Uterus (tissue), 4 donors: ENCODE measurements around the gene PPCDC. TPM values are rescaled to one million over a fixed set of nuclear protein-coding genes. Genes with fewer than 3 reads are reported as not detected.

ENCODE experiments used
- DNase-seq, 2 donors: peaks; one replicate each; pipeline ENCODE4 v3.0.0-alpha.2; 2019 to 2020
- H3K27ac ChIP-seq, 2 donors: fragments of 200-600 bp; sonication (generic); 1 replicate in 1 of 2; 2 replicates in 1 of 2; pipeline ENCODE4 v1.5.1; 2016 to 2018
- H3K27me3 ChIP-seq, 2 donors: fragments of 200-600 bp; sonication (generic); one replicate each; pipeline ENCODE4 v1.5.1; 2018 to 2019; ENCODE audit warnings: control low read depth in 1 of 2
- H3K36me3 ChIP-seq, 2 donors: fragments of 200-600 bp; sonication (generic); one replicate each; pipeline ENCODE4 v1.5.1; 2019; ENCODE audit warnings: control low read depth in 1 of 2
- H3K4me1 ChIP-seq, 2 donors: fragments of 200-600 bp; sonication (generic); one replicate each; pipeline ENCODE4 v1.5.1; 2018 to 2019; ENCODE audit warnings: control low read depth in 1 of 2
- H3K4me3 ChIP-seq, 2 donors: fragments of 200-600 bp; sonication (generic); 1 replicate in 1 of 2; 2 replicates in 1 of 2; pipeline ENCODE4 v1.5.1; 2018 to 2019; ENCODE audit warnings: mild to moderate bottlenecking in 1 of 2
- H3K9me3 ChIP-seq, 2 donors: fragments of 200-600 bp; sonication (generic); one replicate each; pipeline ENCODE4 v1.5.1; 2019; ENCODE audit warnings: control low read depth in 1 of 2
- POLR2A ChIP-seq, 2 donors: fragments of 450-650 bp; IDR thresholded peaks; one replicate each; pipeline ENCODE4 v1.6.1; 2016; ENCODE audit warnings: antibody characterized with exemption in 2 of 2, mild to moderate bottlenecking in 1 of 2, moderate library complexity in 1 of 2
- intact Hi-C: fragments of 100-400 bp; cut with DNase I; formaldehyde crosslinking; loops from one replicate; pipeline ENCODE4 v1.15.1; 2023; ENCODE audit warnings: low total_unique reads
- total RNA-seq, 4 donors: library from RNA; depleted of rRNA in 3 of 4; stranded (reverse); fragments of >200 nt in 3 of 4; gene quantifications; one replicate each; pipeline versions ENCODE4 v1.1.0 to v1.2.4, GENCODE V29; 2014 to 2023
- TF ChIP-seq, protein P1 (sequence below), 4 experiments: fragments of 200-600 bp in 2 of 4; fragments of 450-650 bp in 2 of 4; sonication (generic) in 2 of 4; IDR thresholded peaks; one replicate each; pipeline ENCODE4 v1.5.1; 2016 to 2019; ENCODE audit warnings: antibody characterized with exemption in 4 of 4, mild to moderate bottlenecking in 2 of 4, moderate library complexity in 1 of 4
- donor health status: DM: yes; HTN: yes; CAD: no.

PPCDC gene
- total RNA-seq, 4 donors from 2014 or later, result 1.2 to 22.8 (median 6.9) TPM

DNA sequence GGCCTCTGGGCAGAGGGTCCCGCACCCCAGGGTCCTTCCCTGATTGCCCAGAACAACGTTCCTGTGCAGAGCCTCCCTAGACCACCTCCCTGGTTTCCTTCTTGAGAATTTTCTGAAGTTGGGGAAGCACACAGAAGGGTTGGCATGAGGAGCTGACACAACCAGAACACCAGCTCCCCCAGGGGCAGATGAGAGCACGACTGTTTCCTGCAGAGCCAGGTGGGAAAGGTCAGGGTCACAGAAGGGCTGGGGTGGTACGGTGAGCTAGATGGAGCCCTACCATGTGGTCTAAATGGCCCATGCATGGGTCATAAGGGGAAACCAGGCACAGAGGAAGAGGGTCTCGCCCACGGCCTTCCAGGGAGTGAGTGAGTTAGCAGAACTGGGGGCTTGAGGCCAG, 10.4 kb downstream of the PPCDC start:
- Histone ChIP-seq H3K36me3 (no peaks in the 10 kb centered on the region), H3K27ac (no peak overlapping the region), H3K4me3 (no peak overlapping the region), H3K4me1 (peaks cover 0 to 5% of the 10 kb centered on the region in 2 donors), H3K9me3 (no peaks in the 10 kb centered on the region), H3K27me3 (no peaks in the 10 kb centered on the region)
- no peak for TF ChIP-seq POLR2A (IDR thresholded peaks at IDR 0.05)
- TF ChIP-seq, protein P1, sequence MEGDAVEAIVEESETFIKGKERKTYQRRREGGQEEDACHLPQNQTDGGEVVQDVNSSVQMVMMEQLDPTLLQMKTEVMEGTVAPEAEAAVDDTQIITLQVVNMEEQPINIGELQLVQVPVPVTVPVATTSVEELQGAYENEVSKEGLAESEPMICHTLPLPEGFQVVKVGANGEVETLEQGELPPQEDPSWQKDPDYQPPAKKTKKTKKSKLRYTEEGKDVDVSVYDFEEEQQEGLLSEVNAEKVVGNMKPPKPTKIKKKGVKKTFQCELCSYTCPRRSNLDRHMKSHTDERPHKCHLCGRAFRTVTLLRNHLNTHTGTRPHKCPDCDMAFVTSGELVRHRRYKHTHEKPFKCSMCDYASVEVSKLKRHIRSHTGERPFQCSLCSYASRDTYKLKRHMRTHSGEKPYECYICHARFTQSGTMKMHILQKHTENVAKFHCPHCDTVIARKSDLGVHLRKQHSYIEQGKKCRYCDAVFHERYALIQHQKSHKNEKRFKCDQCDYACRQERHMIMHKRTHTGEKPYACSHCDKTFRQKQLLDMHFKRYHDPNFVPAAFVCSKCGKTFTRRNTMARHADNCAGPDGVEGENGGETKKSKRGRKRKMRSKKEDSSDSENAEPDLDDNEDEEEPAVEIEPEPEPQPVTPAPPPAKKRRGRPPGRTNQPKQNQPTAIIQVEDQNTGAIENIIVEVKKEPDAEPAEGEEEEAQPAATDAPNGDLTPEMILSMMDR (IDR thresholded peaks at IDR 0.05), result no peak
- DNase-seq, result no peak
- intact Hi-C loops, result no loop called here

DNA sequence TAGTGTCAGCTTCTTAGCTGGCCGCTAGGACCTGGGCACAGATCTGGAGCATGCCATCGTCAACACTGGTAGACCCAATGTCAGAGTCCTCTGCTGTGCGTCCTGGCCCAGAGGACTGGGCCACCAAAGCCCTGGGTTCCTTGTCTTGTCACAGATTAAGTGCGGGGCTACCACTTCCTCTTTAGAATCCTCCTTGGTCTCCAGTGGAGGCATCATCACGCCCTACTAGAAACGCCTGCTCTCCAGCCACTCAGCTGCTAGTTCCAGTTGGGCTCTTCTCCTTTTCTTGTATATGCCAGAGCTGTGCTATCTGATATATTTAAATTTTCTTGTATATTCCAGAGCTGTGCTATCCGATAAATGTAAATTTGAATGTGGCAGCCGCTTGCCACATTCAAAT, 11.2 kb downstream of the PPCDC start:
- intact Hi-C loops, result no loop called here
- peaks cover 0 to 3% of the 10 kb centered on the region in 2 donors for H3K4me1 ChIP-seq
- DNase-seq, result no peak
- TF ChIP-seq, protein P1 (IDR thresholded peaks at IDR 0.05), result no peak
- no peak for TF ChIP-seq POLR2A (IDR thresholded peaks at IDR 0.05)
- no peak overlapping the region for H3K27ac ChIP-seq
- no peak overlapping the region for H3K4me3 ChIP-seq
- H3K27me3 ChIP-seq, result no peaks in the 10 kb centered on the region
- no peaks in the 10 kb centered on the region for H3K9me3 ChIP-seq
- no peaks in the 10 kb centered on the region for H3K36me3 ChIP-seq

DNA sequence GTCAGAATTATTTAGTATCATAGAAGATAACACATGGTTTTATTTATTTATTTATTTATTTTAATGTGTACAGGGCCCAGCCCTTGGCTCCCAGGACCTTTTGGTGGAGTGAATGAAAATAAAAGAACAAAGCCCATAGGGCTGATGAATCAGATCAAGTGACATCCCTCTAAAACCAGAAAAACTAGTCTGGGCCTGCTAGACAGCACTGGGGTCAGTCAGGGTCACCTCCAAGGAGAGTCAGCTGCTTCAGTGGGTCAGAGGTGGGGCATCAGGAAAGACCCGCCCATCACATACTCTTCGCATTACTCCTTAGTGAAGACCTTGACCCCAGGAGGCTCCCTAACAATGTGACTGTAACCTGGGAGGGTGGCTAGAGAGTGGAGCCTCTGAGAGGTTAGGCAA, 12.8 kb downstream of the PPCDC start:
- Histone ChIP-seq H3K4me1 (no peaks in the 10 kb centered on the region), H3K36me3 (no peaks in the 10 kb centered on the region), H3K9me3 (no peaks in the 10 kb centered on the region), H3K4me3 (no peak overlapping the region), H3K27me3 (no peaks in the 10 kb centered on the region), H3K27ac (no peak overlapping the region)
- TF ChIP-seq, protein P1 (IDR thresholded peaks at IDR 0.05), result no peak
- TF ChIP-seq POLR2A (IDR thresholded peaks at IDR 0.05), result no peak
- DNase-seq, result no peak
- intact Hi-C loops, result no loop called here

DNA sequence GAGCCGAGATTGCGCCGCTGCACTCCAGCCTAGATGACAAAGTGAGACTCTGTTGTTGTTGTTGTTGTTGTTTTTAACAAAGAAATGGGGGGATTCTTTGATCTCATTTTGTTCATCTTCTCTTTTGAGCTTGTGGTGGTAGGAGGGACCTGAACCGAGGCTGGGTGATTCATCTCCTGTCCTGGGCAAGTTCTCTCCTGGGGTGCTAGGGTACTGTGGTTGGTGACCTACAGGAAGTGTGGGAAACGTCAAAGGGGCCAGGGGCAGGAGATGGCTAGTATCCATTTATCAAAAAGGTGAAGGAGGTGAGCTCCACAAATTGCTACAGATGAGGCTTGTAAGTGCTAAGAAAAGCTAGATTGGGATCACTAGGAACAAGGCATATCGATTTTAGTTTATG, 14.3 kb downstream of the PPCDC start:
- H3K36me3 ChIP-seq, result no peaks in the 10 kb centered on the region
- H3K27me3 ChIP-seq, result no peaks in the 10 kb centered on the region
- no peak overlapping the region for H3K27ac ChIP-seq
- TF ChIP-seq POLR2A (IDR thresholded peaks at IDR 0.05), result no peak
- TF ChIP-seq, protein P1 (IDR thresholded peaks at IDR 0.05), result no peak
- DNase-seq, result no peak
- H3K4me3 ChIP-seq, result no peak overlapping the region
- no peaks in the 10 kb centered on the region for H3K9me3 ChIP-seq
- no peaks in the 10 kb centered on the region for H3K4me1 ChIP-seq
- intact Hi-C loops, result no loop called here

DNA sequence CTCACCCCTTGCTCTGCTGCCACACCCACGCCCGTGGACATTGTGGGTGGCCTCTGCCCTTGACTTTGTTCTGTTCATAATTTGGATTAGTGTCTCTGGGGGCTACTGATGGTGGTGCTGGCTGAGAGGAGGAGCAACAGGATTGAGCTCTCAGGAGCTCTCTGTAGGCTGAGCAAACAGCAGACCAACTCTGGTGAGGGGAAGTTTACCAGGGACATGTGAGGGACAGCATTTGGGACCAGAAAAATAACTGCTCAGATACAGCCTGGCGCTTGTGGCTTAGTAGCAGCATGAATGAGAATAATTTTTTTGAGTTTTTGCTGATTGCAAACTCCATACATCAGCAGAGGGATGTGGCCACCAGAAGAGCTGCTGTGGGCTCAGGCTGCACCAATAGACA, 14.8 kb downstream of the PPCDC start:
- H3K9me3 ChIP-seq, result no peaks in the 10 kb centered on the region
- H3K4me1 ChIP-seq, result no peaks in the 10 kb centered on the region
- TF ChIP-seq POLR2A (IDR thresholded peaks at IDR 0.05), result no peak
- TF ChIP-seq, protein P1 (IDR thresholded peaks at IDR 0.05), result no peak
- no peaks in the 10 kb centered on the region for H3K27me3 ChIP-seq
- H3K27ac ChIP-seq, result no peak overlapping the region
- no peak overlapping the region for H3K4me3 ChIP-seq
- no peaks in the 10 kb centered on the region for H3K36me3 ChIP-seq
- no peak for DNase-seq
- intact Hi-C loops, result no loop called here
